Ectodermal cell (in vitro differentiated cells): ENCODE results near the gene GULP1.
A peak's percentile ranks its signal among the peaks of the same experiment; 100 is the strongest.

Experiments used
- H3K27ac ChIP-seq: 2 replicates; pipeline ENCODE4 v1.7.0; 2013; ENCODE audit warnings: mild to moderate bottlenecking, low read depth, low read length; ENCODE audit not compliant: insufficient read depth, poor library complexity, severe bottlenecking
- H3K27me3 ChIP-seq: 2 replicates; pipeline ENCODE4 v1.7.0; 2013; ENCODE audit warnings: mild to moderate bottlenecking, low read length; ENCODE audit not compliant: insufficient read depth, control insufficient read depth, poor library complexity, severe bottlenecking
- H3K36me3 ChIP-seq: one replicate; pipeline ENCODE4 v1.7.0; 2013; ENCODE audit warnings: low read length; ENCODE audit not compliant: control insufficient read depth, insufficient read depth
- H3K4me1 ChIP-seq: one replicate; pipeline ENCODE4 v1.7.0; 2013; ENCODE audit warnings: low read length; ENCODE audit not compliant: control insufficient read depth, insufficient read depth
- H3K4me3 ChIP-seq: 2 replicates; pipeline ENCODE4 v1.7.0; 2013; ENCODE audit warnings: low read depth, low read length, control low read depth; ENCODE audit not compliant: insufficient read depth
- H3K9me3 ChIP-seq: 2 replicates; pipeline ENCODE4 v1.7.0; 2013; ENCODE audit warnings: mild to moderate bottlenecking, low read length, moderate library complexity; ENCODE audit not compliant: control insufficient read depth
- WGBS, 2 experiments: methylation state at CpG; one replicate each; pipeline ENCODE4 v1.1.7; 2013; ENCODE audit warnings: missing lambda C conversion rate in 2 of 2; 5-methylcytosine and 5-hydroxymethylcytosine counted together

GULP1 gene

GRCh38 chr2:188622601-188623260 lies 331.1 kb downstream of the GULP1 start:
- Histone ChIP-seq H3K4me3 (no peak overlapping the region), H3K27ac (no peak overlapping the region), H3K9me3 (no peaks in the 10 kb centered on the region), H3K4me1 (no peaks in the 10 kb centered on the region), H3K36me3 (no peaks in the 10 kb centered on the region), H3K27me3 (no peaks in the 10 kb centered on the region)
- 85 to 90% methylated on average over 3 of the region's 3 CpGs for WGBS, 2 experiments

DNA sequence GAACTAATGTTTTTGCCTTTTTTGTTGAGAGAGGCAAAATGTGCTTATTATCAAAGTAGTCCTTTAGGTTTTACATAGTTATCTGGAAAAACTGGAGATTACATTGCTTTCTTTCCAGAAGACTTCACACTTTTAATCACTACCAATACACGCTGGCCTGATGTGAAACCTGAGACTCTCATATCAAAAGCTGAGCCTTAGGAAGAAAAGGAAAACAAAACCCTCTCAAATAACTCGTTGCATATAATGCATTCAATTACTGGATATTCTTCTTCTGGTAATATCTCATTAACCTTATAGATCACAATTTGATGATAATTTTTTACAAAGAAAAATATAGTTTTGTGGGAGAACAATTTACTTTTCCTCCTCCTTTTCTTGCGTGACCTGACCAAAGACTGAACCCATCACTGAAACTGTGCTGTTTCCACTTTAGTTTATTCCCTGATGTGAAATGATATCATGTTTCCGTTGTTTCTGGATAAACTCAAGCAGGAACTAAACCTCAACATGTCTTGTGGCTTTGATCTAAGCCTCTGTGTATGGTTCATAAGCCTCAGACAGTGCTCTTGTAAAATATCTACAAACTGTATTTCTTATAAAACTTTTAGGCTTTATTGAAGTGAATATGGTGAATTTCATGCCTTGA lies 332.4 kb downstream of the GULP1 start:
- Histone ChIP-seq H3K27ac (no peak overlapping the region), H3K36me3 (no peaks in the 10 kb centered on the region), H3K9me3 (no peaks in the 10 kb centered on the region), H3K27me3 (no peaks in the 10 kb centered on the region), H3K4me3 (no peak overlapping the region), H3K4me1 (no peaks in the 10 kb centered on the region)
- 91% methylated on average over 3 of the region's 4 CpGs for WGBS, 2 experiments

DNA sequence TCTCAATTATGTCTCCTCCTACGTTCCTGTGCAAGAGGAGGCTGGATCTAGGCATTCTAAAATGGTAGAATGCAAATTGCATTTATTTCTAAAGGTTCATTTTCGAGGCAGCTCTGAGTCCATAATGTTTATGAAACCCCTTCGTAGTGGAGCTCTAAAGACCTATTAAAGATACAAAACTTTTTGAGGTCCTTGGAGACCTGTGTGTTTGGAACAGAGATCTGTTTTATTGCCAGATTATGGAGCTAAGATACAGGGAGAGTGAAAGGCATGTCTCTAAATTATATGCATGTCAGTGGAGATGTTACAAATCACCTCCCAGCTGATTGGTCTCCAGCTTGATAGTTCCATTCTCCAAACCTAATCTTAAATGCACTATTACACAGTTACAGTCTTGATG lies 335.8 kb downstream of the GULP1 start:
- H3K27ac ChIP-seq, result no peak overlapping the region
- H3K4me1 ChIP-seq, result no peaks in the 10 kb centered on the region
- WGBS, 2 experiments, result 90 to 97% methylated on average over 3 of the region's 3 CpGs
- no peaks in the 10 kb centered on the region for H3K36me3 ChIP-seq
- H3K27me3 ChIP-seq, result no peaks in the 10 kb centered on the region
- no peak overlapping the region for H3K4me3 ChIP-seq
- H3K9me3 ChIP-seq, result no peaks in the 10 kb centered on the region

DNA sequence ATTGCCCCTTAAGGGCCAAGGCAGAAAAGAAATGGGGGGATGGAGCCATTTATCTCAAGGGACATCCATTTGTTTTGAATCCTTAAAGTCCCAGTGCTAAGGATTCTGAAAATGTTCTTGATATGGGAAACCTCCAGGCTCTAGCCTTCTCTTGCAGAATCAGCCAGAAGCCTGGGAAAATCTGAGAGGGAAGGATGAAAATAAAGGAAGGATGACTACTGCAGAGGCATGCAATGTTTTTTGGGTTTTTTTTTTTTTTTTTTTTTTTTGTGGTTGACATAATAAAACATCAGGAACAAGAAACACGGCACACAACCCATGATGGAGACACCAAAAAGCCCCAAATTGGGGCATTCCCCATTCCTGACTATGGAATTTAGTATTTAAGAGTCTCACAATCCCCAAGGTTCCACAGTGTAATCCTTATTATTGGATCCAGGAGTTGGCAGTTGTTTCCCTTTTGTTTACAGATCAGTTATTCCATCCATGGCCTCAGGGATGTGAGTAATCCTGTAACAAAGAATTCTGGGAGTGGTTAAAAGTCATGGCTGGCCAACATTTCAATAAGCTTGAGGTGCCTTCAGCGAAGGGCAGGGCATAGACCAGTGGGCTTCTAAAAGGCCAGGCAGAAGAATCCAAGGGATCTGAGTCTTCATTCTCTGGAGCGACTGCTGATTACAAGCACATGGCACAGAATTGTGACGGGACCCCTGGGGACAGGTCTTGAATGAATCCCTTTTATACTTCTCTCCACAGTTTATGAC lies 337.5 kb downstream of the GULP1 start:
- Histone ChIP-seq H3K36me3 (no peaks in the 10 kb centered on the region), H3K4me1 (no peaks in the 10 kb centered on the region), H3K27me3 (no peaks in the 10 kb centered on the region), H3K27ac (peak overlapping the region; percentile 52), H3K9me3 (no peaks in the 10 kb centered on the region), H3K4me3 (no peak overlapping the region)
- 90 to 94% methylated on average over 4 of the region's 4 CpGs for WGBS, 2 experiments

- Histone ChIP-seq H3K4me1 (no peaks in the 10 kb centered on the region), H3K27me3 (no peaks in the 10 kb centered on the region), H3K36me3 (no peaks in the 10 kb centered on the region), H3K9me3 (no peaks in the 10 kb centered on the region), H3K27ac (peak overlapping the region; percentile 52), H3K4me3 (no peak overlapping the region)
Measured at GRCh38 chr2:188629753-188630527, 338.3 kb downstream of the GULP1 start.

DNA sequence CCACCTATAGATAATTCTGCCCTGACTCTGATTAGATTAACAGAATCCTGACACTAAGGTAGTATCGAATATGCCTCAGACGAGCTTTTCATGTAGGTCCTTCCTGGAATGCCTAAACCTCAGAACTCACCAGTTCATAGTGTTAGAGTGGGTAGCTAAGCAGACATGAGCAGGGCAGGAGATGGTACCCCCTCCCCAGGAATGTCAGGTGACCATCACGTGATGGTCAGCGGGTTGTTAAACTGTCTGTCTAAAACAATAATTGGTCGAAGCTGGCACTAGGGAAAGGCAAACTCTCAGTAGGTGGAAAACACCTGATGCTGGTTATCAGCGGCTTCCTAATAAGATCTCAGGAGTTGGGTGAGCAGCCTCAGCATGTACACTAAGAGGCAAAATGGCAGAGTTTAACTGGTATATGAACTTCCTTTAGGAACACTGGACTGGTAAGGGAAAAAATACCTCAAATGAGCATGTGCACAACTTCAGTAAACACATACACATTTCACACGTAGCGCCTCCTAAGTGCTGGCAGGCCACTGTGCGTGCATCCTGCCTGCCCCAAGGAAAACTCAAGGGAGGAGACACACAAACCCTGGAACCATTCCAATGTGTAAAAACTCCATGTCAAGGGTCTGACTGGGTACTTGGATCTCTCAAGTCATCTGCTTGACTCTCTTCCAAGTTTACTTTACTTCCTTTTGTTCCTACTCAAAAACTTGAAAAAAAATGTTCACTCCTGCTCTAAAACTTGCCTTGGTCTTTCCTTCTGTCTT lies 339.5 kb downstream of the GULP1 start:
- Histone ChIP-seq H3K9me3 (no peaks in the 10 kb centered on the region), H3K27ac (no peak overlapping the region), H3K36me3 (no peaks in the 10 kb centered on the region), H3K4me3 (no peak overlapping the region), H3K27me3 (no peaks in the 10 kb centered on the region), H3K4me1 (no peaks in the 10 kb centered on the region)
- 95 to 97% methylated on average over 9 of the region's 9 CpGs for WGBS, 2 experiments

DNA sequence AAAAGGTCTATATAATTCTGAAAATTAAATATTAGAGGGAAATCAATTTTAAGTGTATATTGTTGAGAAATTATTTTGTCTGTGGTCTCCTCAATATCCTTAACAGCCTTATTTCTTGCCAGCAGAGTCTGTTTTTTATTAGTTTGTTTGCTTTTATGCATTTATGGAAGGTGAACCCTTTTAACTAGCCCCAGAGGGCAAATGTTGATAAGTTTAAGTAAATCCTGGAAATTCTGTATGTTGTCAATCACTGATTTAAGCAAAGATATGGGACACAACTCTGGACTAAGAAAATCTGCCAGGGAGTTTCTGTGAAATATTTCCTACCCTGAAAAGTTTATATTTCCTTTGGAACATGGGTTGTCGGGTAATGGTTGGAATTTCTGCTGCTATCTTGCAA lies 343.0 kb downstream of the GULP1 start:
- Histone ChIP-seq H3K9me3 (no peaks in the 10 kb centered on the region), H3K27ac (no peak overlapping the region), H3K4me3 (no peak overlapping the region), H3K27me3 (no peaks in the 10 kb centered on the region), H3K36me3 (no peaks in the 10 kb centered on the region), H3K4me1 (no peaks in the 10 kb centered on the region)
- WGBS, 2 experiments, result 92 to 100% methylated on average over 1 of the region's 1 CpG
